HepG2 (cell line): Measurements from ENCODE around the gene ING5. TPM values are rescaled to one million over a fixed set of nuclear protein-coding genes. Genes with fewer than 3 reads are reported as not detected.

Experiments used
- ATAC-seq: fragments of 200-7000 bp; cut with Tn5 transposase; 3 replicates; pipeline ENCODE4 v1.9.1; 2020; ENCODE audit warnings: mild to moderate bottlenecking, moderate library complexity
- BruUV-seq: library from RNA; stranded (reverse); fragments of 400-500 nt; replicated peaks from 2 replicates; lab custom pipeline; 2021; lab: Mats Ljungman, UMichigan
- CTCF ChIA-PET: fragments of 300-600 bp; formaldehyde crosslinking; extraction: SDS; loops from one replicate; lab custom pipeline; 2021; ENCODE audit warnings: low total read pairs, inconsistent platforms, low intra/inter-chr PET ratio; lab: Yijun Ruan, JAX
- POLR2A ChIA-PET: fragments of 350-600 bp; sonication (Branson Sonifier 250); formaldehyde crosslinking; loops from one replicate; lab custom pipeline; 2020; ENCODE audit warnings: antibody characterized with exemption, inconsistent platforms; lab: Yijun Ruan, JAX
- DNase-seq: peaks from one replicate; pipeline ENCODE4 v3.0.0-alpha.2; 2015; ENCODE audit warnings: low spot score
- FAIRE-seq: peaks from 3 replicates; lab custom pipeline; 2011; peaks lifted over from hg19 to GRCh38; lab: Jason Lieb, UNC
- H2AFZ ChIP-seq: one replicate; pipeline ENCODE4 v1.6.1; 2011; ENCODE audit warnings: low read length, inconsistent platforms
- H3K27ac ChIP-seq: fragments of 300-600 bp; 3 replicates; pipeline ENCODE4 v1.8.0; 2011; ENCODE audit warnings: mixed run types, mild to moderate bottlenecking, mixed read lengths, low read length, inconsistent platforms; ENCODE audit not compliant: insufficient read depth; ENCODE audit errors: extremely low read length
- H3K27me3 ChIP-seq, 2 experiments: fragments of 200-600 bp in 1 of 2; 2 replicates in 1 of 2; 3 replicates in 1 of 2; pipeline versions ENCODE4 v1.6.0 to v1.8.0; 2011; ENCODE audit warnings: low read length in 2 of 2, mild to moderate bottlenecking in 2 of 2, moderate library complexity in 2 of 2, inconsistent platforms in 1 of 2; ENCODE audit not compliant: insufficient read depth in 2 of 2, control insufficient read depth in 1 of 2
- H3K36me3 ChIP-seq, 2 experiments: fragments of 200-600 bp in 1 of 2; replicated peaks in 1 of 2; 2 replicates in 1 of 2; 3 replicates in 1 of 2; pipeline versions ENCODE4 v1.5.1 to v1.8.0; 2011; ENCODE audit warnings: low read length in 2 of 2, inconsistent platforms in 1 of 2; ENCODE audit not compliant: insufficient read depth in 2 of 2, control insufficient read depth in 1 of 2
- H3K4me1 ChIP-seq: 2 replicates; pipeline ENCODE4 v1.5.1; 2012; ENCODE audit warnings: low read length, inconsistent platforms; ENCODE audit not compliant: insufficient read depth
- H3K4me2 ChIP-seq: 2 replicates; pipeline ENCODE4 v1.6.0; 2011; ENCODE audit warnings: low read depth, low read length, inconsistent platforms
- H3K4me3 ChIP-seq, 3 experiments: fragments of 200-600 bp in 1 of 3; sonication (generic), shearing (Covaris generic) in 1 of 3; replicated peaks in 1 of 3; 2 replicates each; pipeline ENCODE4 v1.5.1; 2011 to 2016; ENCODE audit warnings: low read length in 3 of 3, inconsistent platforms in 2 of 3, low read depth in 2 of 3, mild to moderate bottlenecking in 2 of 3, control low read depth in 1 of 3, mixed read lengths in 1 of 3; ENCODE audit not compliant: insufficient read depth in 1 of 3
- H3K79me2 ChIP-seq: one replicate; pipeline ENCODE4 v1.6.1; 2011; ENCODE audit warnings: low read length, inconsistent platforms; ENCODE audit not compliant: insufficient read depth
- H3K9ac ChIP-seq: 2 replicates; pipeline ENCODE4 v1.6.0; 2011; ENCODE audit warnings: mild to moderate bottlenecking, low read depth, low read length, inconsistent platforms; ENCODE audit not compliant: insufficient read depth
- H3K9me3 ChIP-seq: 2 replicates; pipeline ENCODE4 v1.5.1; 2012; ENCODE audit warnings: mild to moderate bottlenecking, low read length
- H4K20me1 ChIP-seq: 2 replicates; pipeline ENCODE4 v1.6.0; 2011; ENCODE audit warnings: inconsistent platforms, mild to moderate bottlenecking, low read length, moderate library complexity; ENCODE audit not compliant: insufficient read depth
- ELF1 ChIP-seq: sonication (generic); formaldehyde crosslinking; IDR thresholded peaks from 2 replicates; pipeline ENCODE4 v1.4.0; 2020; ENCODE audit warnings: missing genetic modification reagents
- HMGA1 ChIP-seq: sonication (generic); formaldehyde crosslinking; conservative IDR thresholded peaks from 2 replicates; pipeline ENCODE4 v1.4.0; 2020; ENCODE audit warnings: missing genetic modification reagents
- IKZF1 ChIP-seq: fragments of 450-650 bp; IDR thresholded peaks from 2 replicates; pipeline ENCODE4 v1.7.1; 2016
- PHB2 ChIP-seq: fragments of 450-650 bp; IDR thresholded peaks from 2 replicates; pipeline ENCODE4 v1.6.1; 2018; ENCODE audit not compliant: partially characterized antibody
- TEAD2 ChIP-seq: sonication (generic); formaldehyde crosslinking; IDR thresholded peaks from 2 replicates; pipeline ENCODE4 v1.9.0; 2021; ENCODE audit warnings: missing genetic modification reagents
- ZEB1 ChIP-seq: IDR thresholded peaks from 2 replicates; pipeline ENCODE4 v1.6.1; 2012; ENCODE audit warnings: mild to moderate bottlenecking, low read depth, inconsistent platforms; ENCODE audit not compliant: insufficient replicate concordance
- ZNF282 ChIP-seq: fragments of 450-650 bp; IDR thresholded peaks from 2 replicates; pipeline ENCODE4 v1.6.1; 2018; ENCODE audit not compliant: partially characterized antibody
- ZNF484 ChIP-seq: sonication (generic); formaldehyde crosslinking; IDR thresholded peaks from 2 replicates; pipeline ENCODE4 v1.5.1; 2020; ENCODE audit warnings: mild to moderate bottlenecking, low read depth, missing genetic modification reagents, borderline replicate concordance
- ZNF547 ChIP-seq: sonication (generic); formaldehyde crosslinking; IDR thresholded peaks from 2 replicates; pipeline ENCODE4 v1.5.1; 2020; ENCODE audit warnings: mild to moderate bottlenecking, missing genetic modification reagents
- ZNF724P ChIP-seq: sonication (generic); formaldehyde crosslinking; IDR thresholded peaks from 2 replicates; pipeline ENCODE4 v1.8.0; 2022; ENCODE audit warnings: missing genetic modification reagents, borderline replicate concordance
- ZNF768 ChIP-seq: sonication (generic); formaldehyde crosslinking; IDR thresholded peaks from 2 replicates; pipeline ENCODE4 v1.4.0; 2020; ENCODE audit warnings: missing genetic modification reagents
- ZSCAN25 ChIP-seq: sonication (generic); formaldehyde crosslinking; IDR thresholded peaks from 2 replicates; pipeline ENCODE4 v1.8.0; 2022; ENCODE audit warnings: mild to moderate bottlenecking, missing genetic modification reagents
- WGBS: methylation state at CpG from one replicate; pipeline ENCODE4 v1.1.6; 2017; ENCODE audit warnings: low lambda C conversion rate; 5-methylcytosine and 5-hydroxymethylcytosine counted together
- in situ Hi-C: cut with HindIII; loops from 2 replicates; pipeline ENCODE4 v1.10.0; 2017; ENCODE audit warnings: low pct_unique_long_range_greater_than_20kb; ENCODE audit not compliant: extremely low pct_ligation_motif_present
- intact Hi-C: fragments of 100-400 bp; cut with micrococcal nuclease; formaldehyde crosslinking; loops from one replicate; pipeline ENCODE4 v1.10.0; 2022; ENCODE audit not compliant: unreplicated experiment
- polyA plus RNA-seq, 8 experiments: library from polyadenylated mRNA; depleted of rRNA in 3 of 8; stranded (reverse) in 7 of 8; unstranded in 1 of 8; fragments of >200 nt; fragmentation: Illumina TruSeq in 4 of 8; extraction: Trizol in 4 of 8; gene quantifications; 2 replicates each; pipeline versions ENCODE4 v1.2.1 to v1.2.3, GENCODE V29; 2011 to 2016; ENCODE audit warnings: low read depth in 4 of 8, missing spikeins in 1 of 8, mixed read lengths in 1 of 8; ENCODE audit not compliant: insufficient read depth in 1 of 8
- total RNA-seq, 5 experiments: library from RNA; depleted of rRNA; stranded (reverse); fragments of >200 nt; fragmentation: Illumina TruSeq; extraction: Trizol; gene quantifications; 2 replicates each; pipeline ENCODE4 v1.2.3, GENCODE V29; 2016; ENCODE audit warnings: low read depth in 1 of 5
- TF ChIP-seq, protein P1 (sequence below): sonication (generic); formaldehyde crosslinking; IDR thresholded peaks from 2 replicates; pipeline ENCODE4 v1.4.0; 2020; ENCODE audit warnings: mild to moderate bottlenecking, missing genetic modification reagents
- TF ChIP-seq, protein P2 (sequence below): sonication (generic); formaldehyde crosslinking; IDR thresholded peaks from 2 replicates; pipeline ENCODE4 v1.4.0; 2020; ENCODE audit warnings: mild to moderate bottlenecking, missing genetic modification reagents
- TF ChIP-seq, protein P3 (sequence below): IDR thresholded peaks from 2 replicates; pipeline ENCODE4 v1.6.1; 2016; ENCODE audit warnings: low read depth, control low read depth

ING5 gene
- total and polyA plus RNA-seq, 2 of the 13 experiments (the other 11 are each of a cell fraction or from before 2014, with no cell fraction given), result 61.9 to 71.9 TPM

DNA sequence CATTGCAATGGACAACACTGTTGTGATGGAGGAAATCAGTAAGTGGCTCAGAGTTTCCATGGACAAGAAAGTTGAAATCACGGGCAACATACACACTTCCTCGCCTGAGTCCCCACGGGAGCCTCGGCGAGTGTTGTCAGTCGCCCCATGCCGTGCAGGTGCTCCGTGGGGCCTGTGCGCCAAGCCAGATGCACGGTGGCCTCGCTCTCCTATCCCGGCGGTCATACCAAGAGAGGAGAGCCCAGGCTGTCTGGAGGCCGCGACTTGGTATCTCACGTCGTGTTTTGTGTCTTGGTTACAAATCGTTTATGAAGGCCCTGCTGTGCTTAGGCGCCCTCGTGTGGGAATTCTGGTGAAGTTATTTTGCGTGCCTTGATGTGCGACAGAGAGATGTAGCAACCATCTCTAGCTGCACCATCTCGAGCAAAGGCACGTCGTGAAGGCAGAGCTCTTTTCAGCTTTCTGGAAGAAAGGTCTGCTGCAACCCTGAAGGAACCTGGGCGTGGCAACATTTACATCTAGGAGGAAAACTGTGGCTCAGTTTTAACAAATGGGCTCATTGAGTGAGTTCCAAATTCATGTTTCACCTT lies 42.6 kb upstream of the ING5 start:
- H3K36me3 ChIP-seq, result peaks cover 41 to 71% of the 10 kb centered on the region in 2 experiments
- DNase-seq (peak; percentile 78), ATAC-seq (peak; percentile 74), FAIRE-seq (peak; percentile 95)
- H3K9ac ChIP-seq, result no peak overlapping the region
- ChIA-PET POLR2A (interaction anchor here (1.0 to 2.6 kb wide), 5 partner anchors 13 to 43 kb away, joined by 3 to 18 read pairs (median 8); partner anchors contain the start of genes ATG4B, DTYMK, ING5 and THAP4), CTCF (interaction anchor here (0.7 to 1.7 kb wide), 6 partner anchors 14 to 808 kb away, joined by 3 to 7 read pairs (median 4); partner anchors contain the start of genes ATG4B and THAP4)
- no peaks in the 10 kb centered on the region; the same call in 1 of the 2 replicates for H4K20me1 ChIP-seq
- H3K4me1 ChIP-seq, result no peaks in the 10 kb centered on the region
- no peaks in the 10 kb centered on the region for H3K9me3 ChIP-seq
- WGBS, result 66% methylated on average over 22 of the region's 26 CpGs
- no TSS peak for BruUV-seq
- in situ Hi-C loops (loop anchor here (5.0 kb wide), 1 partner anchor 107 kb away; no protein-coding TSS in a partner anchor), intact Hi-C loops (loop anchor here (1.0 kb wide), 1 partner anchor 18 kb away; no protein-coding TSS in a partner anchor)
- no peak overlapping the region for H3K4me2 ChIP-seq
- peak overlapping the region; percentile 18 for H3K27ac ChIP-seq
- H3K4me3 ChIP-seq, result no peak overlapping the region
- H2AFZ ChIP-seq, result no peak overlapping the region
- no peaks in the 10 kb centered on the region for H3K27me3 ChIP-seq
- H3K79me2 ChIP-seq, result peaks cover 3% of the 10 kb centered on the region
- TF ChIP-seq, protein P1, sequence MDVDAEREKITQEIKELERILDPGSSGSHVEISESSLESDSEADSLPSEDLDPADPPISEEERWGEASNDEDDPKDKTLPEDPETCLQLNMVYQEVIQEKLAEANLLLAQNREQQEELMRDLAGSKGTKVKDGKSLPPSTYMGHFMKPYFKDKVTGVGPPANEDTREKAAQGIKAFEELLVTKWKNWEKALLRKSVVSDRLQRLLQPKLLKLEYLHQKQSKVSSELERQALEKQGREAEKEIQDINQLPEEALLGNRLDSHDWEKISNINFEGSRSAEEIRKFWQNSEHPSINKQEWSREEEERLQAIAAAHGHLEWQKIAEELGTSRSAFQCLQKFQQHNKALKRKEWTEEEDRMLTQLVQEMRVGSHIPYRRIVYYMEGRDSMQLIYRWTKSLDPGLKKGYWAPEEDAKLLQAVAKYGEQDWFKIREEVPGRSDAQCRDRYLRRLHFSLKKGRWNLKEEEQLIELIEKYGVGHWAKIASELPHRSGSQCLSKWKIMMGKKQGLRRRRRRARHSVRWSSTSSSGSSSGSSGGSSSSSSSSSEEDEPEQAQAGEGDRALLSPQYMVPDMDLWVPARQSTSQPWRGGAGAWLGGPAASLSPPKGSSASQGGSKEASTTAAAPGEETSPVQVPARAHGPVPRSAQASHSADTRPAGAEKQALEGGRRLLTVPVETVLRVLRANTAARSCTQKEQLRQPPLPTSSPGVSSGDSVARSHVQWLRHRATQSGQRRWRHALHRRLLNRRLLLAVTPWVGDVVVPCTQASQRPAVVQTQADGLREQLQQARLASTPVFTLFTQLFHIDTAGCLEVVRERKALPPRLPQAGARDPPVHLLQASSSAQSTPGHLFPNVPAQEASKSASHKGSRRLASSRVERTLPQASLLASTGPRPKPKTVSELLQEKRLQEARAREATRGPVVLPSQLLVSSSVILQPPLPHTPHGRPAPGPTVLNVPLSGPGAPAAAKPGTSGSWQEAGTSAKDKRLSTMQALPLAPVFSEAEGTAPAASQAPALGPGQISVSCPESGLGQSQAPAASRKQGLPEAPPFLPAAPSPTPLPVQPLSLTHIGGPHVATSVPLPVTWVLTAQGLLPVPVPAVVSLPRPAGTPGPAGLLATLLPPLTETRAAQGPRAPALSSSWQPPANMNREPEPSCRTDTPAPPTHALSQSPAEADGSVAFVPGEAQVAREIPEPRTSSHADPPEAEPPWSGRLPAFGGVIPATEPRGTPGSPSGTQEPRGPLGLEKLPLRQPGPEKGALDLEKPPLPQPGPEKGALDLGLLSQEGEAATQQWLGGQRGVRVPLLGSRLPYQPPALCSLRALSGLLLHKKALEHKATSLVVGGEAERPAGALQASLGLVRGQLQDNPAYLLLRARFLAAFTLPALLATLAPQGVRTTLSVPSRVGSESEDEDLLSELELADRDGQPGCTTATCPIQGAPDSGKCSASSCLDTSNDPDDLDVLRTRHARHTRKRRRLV (CRISPR knock-in tag), result no peak
- TF ChIP-seq ZNF484 (CRISPR knock-in tag) (no peak), ZNF282 (no peak), ZEB1 (no peak), PHB2 (no peak), ZNF724P (CRISPR knock-in tag) (0 out of 2 replicates have a peak, but pooled peaks have one; percentile 51), ZNF768 (CRISPR knock-in tag) (peak; percentile 39; the same call in 1 of the 2 replicates), TEAD2 (CRISPR knock-in tag) (no peak), ELF1 (peak; percentile 33; the same call in 1 of the 2 replicates), HMGA1 (CRISPR knock-in tag) (no peak), IKZF1 (no peak), ZNF547 (CRISPR knock-in tag) (no peak), ZSCAN25 (CRISPR knock-in tag) (0 out of 2 replicates have a peak, but pooled peaks have one; percentile 45)
- TF ChIP-seq, protein P2, sequence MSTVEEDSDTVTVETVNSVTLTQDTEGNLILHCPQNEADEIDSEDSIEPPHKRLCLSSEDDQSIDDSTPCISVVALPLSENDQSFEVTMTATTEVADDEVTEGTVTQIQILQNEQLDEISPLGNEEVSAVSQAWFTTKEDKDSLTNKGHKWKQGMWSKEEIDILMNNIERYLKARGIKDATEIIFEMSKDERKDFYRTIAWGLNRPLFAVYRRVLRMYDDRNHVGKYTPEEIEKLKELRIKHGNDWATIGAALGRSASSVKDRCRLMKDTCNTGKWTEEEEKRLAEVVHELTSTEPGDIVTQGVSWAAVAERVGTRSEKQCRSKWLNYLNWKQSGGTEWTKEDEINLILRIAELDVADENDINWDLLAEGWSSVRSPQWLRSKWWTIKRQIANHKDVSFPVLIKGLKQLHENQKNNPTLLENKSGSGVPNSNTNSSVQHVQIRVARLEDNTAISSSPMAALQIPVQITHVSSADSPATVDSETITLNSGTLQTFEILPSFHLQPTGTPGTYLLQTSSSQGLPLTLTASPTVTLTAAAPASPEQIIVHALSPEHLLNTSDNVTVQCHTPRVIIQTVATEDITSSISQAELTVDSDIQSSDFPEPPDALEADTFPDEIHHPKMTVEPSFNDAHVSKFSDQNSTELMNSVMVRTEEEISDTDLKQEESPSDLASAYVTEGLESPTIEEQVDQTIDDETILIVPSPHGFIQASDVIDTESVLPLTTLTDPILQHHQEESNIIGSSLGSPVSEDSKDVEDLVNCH (CRISPR knock-in tag), result no peak
- TF ChIP-seq, protein P3, sequence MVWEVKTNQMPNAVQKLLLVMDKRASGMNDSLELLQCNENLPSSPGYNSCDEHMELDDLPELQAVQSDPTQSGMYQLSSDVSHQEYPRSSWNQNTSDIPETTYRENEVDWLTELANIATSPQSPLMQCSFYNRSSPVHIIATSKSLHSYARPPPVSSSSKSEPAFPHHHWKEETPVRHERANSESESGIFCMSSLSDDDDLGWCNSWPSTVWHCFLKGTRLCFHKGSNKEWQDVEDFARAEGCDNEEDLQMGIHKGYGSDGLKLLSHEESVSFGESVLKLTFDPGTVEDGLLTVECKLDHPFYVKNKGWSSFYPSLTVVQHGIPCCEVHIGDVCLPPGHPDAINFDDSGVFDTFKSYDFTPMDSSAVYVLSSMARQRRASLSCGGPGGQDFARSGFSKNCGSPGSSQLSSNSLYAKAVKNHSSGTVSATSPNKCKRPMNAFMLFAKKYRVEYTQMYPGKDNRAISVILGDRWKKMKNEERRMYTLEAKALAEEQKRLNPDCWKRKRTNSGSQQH (CRISPR knock-in tag), result no peak
